ENCODE results near the gene CDK4.
A peak's percentile ranks its signal among the peaks of the same experiment; 100 is the strongest.

CDK4 gene

GRCh38 chr12:57735952-57736740 lies 16.0 kb downstream of the CDK4 start:
- peak; percentile 26 for TF ChIP-seq CTCF (IDR thresholded peaks at IDR 0.05)
- H3K9ac ChIP-seq: no peak overlapping the region
- no peak overlapping the region for H3K4me3 ChIP-seq (ENCODE audit: low read depth, low read length)
- H3K27ac ChIP-seq: no peak overlapping the region
- no peaks in the 10 kb centered on the region for H3K27me3 ChIP-seq (ENCODE audit: control insufficient read depth, insufficient read depth, low read length)
- H3K4me2 ChIP-seq (ENCODE audit: low read length): no peak overlapping the region
- H3K36me3 ChIP-seq (ENCODE audit: control insufficient read depth, insufficient read depth, low read length): no peaks in the 10 kb centered on the region
- H3K79me2 ChIP-seq: no peaks in the 10 kb centered on the region
- H2AFZ ChIP-seq: peak overlapping the region; percentile 51
- H3K4me1 ChIP-seq: peaks cover 14% of the 10 kb centered on the region
- no peaks in the 10 kb centered on the region for H3K9me3 ChIP-seq (ENCODE audit: control insufficient read depth, low read length)

GRCh38 chr12:57735198-57735855 lies 16.8 kb downstream of the CDK4 start:
- Histone ChIP-seq H3K4me2 (ENCODE audit: low read length) (no peak overlapping the region), H3K9me3 (ENCODE audit: control insufficient read depth, low read length) (no peaks in the 10 kb centered on the region), H3K79me2 (no peaks in the 10 kb centered on the region), H3K9ac (no peak overlapping the region), H3K27ac (no peak overlapping the region), H3K4me3 (ENCODE audit: low read depth, low read length) (no peak overlapping the region), H3K27me3 (ENCODE audit: control insufficient read depth, insufficient read depth, low read length) (no peaks in the 10 kb centered on the region), H3K36me3 (ENCODE audit: control insufficient read depth, insufficient read depth, low read length) (no peaks in the 10 kb centered on the region), H3K4me1 (peaks cover 14% of the 10 kb centered on the region), H2AFZ (no peak overlapping the region)
- no peak for TF ChIP-seq CTCF (IDR thresholded peaks at IDR 0.05)

GRCh38 chr12:57734591-57734990 lies 17.5 kb downstream of the CDK4 start:
- H3K27ac ChIP-seq: no peak overlapping the region
- H3K27me3 ChIP-seq (ENCODE audit: control insufficient read depth, insufficient read depth, low read length): no peaks in the 10 kb centered on the region
- no peak for TF ChIP-seq CTCF (IDR thresholded peaks at IDR 0.05)
- peaks cover 14% of the 10 kb centered on the region for H3K4me1 ChIP-seq
- no peak overlapping the region for H3K4me2 ChIP-seq (ENCODE audit: low read length)
- no peak overlapping the region for H3K9ac ChIP-seq
- H3K4me3 ChIP-seq (ENCODE audit: low read depth, low read length): no peak overlapping the region
- H2AFZ ChIP-seq: no peak overlapping the region
- no peaks in the 10 kb centered on the region for H3K9me3 ChIP-seq (ENCODE audit: control insufficient read depth, low read length)
- no peaks in the 10 kb centered on the region for H3K79me2 ChIP-seq
- no peaks in the 10 kb centered on the region for H3K36me3 ChIP-seq (ENCODE audit: control insufficient read depth, insufficient read depth, low read length)

GRCh38 chr12:57733928-57734327 lies 18.2 kb downstream of the CDK4 start:
- H3K4me1 ChIP-seq: peaks cover 14% of the 10 kb centered on the region
- no peaks in the 10 kb centered on the region for H3K79me2 ChIP-seq
- no peaks in the 10 kb centered on the region for H3K36me3 ChIP-seq (ENCODE audit: control insufficient read depth, insufficient read depth, low read length)
- no peak overlapping the region for H3K9ac ChIP-seq
- no peak overlapping the region for H3K27ac ChIP-seq
- no peak for TF ChIP-seq CTCF (IDR thresholded peaks at IDR 0.05)
- no peaks in the 10 kb centered on the region for H3K27me3 ChIP-seq (ENCODE audit: control insufficient read depth, insufficient read depth, low read length)
- H3K4me3 ChIP-seq (ENCODE audit: low read depth, low read length): no peak overlapping the region
- no peak overlapping the region for H3K4me2 ChIP-seq (ENCODE audit: low read length)
- H3K9me3 ChIP-seq (ENCODE audit: control insufficient read depth, low read length): no peaks in the 10 kb centered on the region
- H2AFZ ChIP-seq: no peak overlapping the region
